IMR-90 (cell line): Measurements from ENCODE around the gene CDC42EP5. TPM values are rescaled to one million over a fixed set of nuclear protein-coding genes. Genes with fewer than 3 reads are reported as not detected.

Experiments
- ATAC-seq: fragments of 200-7000 bp; cut with Tn5 transposase; 2 replicates; pipeline ENCODE4 v1.9.1; 2020; ENCODE audit warnings: low read depth, mild to moderate bottlenecking, moderate library complexity
- BruUV-seq: library from RNA; stranded (reverse); fragments of 400-500 nt; replicated peaks from 2 replicates; lab custom pipeline; 2021; lab: Mats Ljungman, UMichigan
- CTCF ChIA-PET: fragments of 300-600 bp; formaldehyde crosslinking; extraction: SDS; loops from one replicate; lab custom pipeline; 2021; ENCODE audit warnings: antibody characterized with exemption; lab: Yijun Ruan, JAX
- POLR2A ChIA-PET: fragments of 300-600 bp; sonication (Branson Sonifier 250); formaldehyde crosslinking; loops from one replicate; lab custom pipeline; 2022; ENCODE audit warnings: antibody characterized with exemption; ENCODE audit not compliant: unreplicated experiment; lab: Charles Lee
- DNase-seq: peaks from one replicate; pipeline ENCODE4 v3.0.0; 2013
- H2AFZ ChIP-seq: replicated peaks from 2 replicates; pipeline ENCODE3; 2013; ENCODE audit warnings: low read length, mild to moderate bottlenecking; ENCODE audit not compliant: poor library complexity
- H2AK5ac ChIP-seq: 2 replicates; pipeline ENCODE4 v1.6.1; 2013; ENCODE audit warnings: low read depth, low read length, inconsistent platforms
- H2AK9ac ChIP-seq: replicated peaks from 2 replicates; pipeline ENCODE3; 2013; ENCODE audit warnings: mild to moderate bottlenecking, low read depth, low read length, moderate library complexity; ENCODE audit not compliant: poor library complexity
- H2BK120ac ChIP-seq: 2 replicates; pipeline ENCODE4 v1.6.1; 2013; ENCODE audit warnings: low read depth, low read length, inconsistent platforms
- H2BK15ac ChIP-seq: 3 replicates; pipeline ENCODE4 v1.6.1; 2013; ENCODE audit warnings: low read depth, low read length, inconsistent platforms
- H2BK20ac ChIP-seq: 2 replicates; pipeline ENCODE4 v1.6.1; 2013; ENCODE audit warnings: low read depth, mild to moderate bottlenecking, inconsistent platforms, low read length, moderate library complexity
- H2BK5ac ChIP-seq: 2 replicates; pipeline ENCODE4 v1.6.1; 2013; ENCODE audit warnings: mild to moderate bottlenecking, low read depth, low read length, inconsistent platforms; ENCODE audit not compliant: poor library complexity, severe bottlenecking
- H3K14ac ChIP-seq: replicated peaks from 2 replicates; pipeline ENCODE4 v1.6.1; 2013; ENCODE audit warnings: low read depth, low read length, inconsistent platforms
- H3K18ac ChIP-seq: 2 replicates; pipeline ENCODE4 v1.6.1; 2013; ENCODE audit warnings: low read depth, low read length, control low read depth
- H3K23ac ChIP-seq: 2 replicates; pipeline ENCODE4 v1.6.1; 2013; ENCODE audit warnings: low read depth, low read length, inconsistent platforms
- H3K27ac ChIP-seq: 2 replicates; pipeline ENCODE4 v1.5.1; 2013; ENCODE audit warnings: mild to moderate bottlenecking, control low read depth, low read length; ENCODE audit not compliant: insufficient read depth
- H3K27me3 ChIP-seq: 2 replicates; pipeline ENCODE4 v1.6.1; 2013; ENCODE audit warnings: low read length; ENCODE audit not compliant: control insufficient read depth, insufficient read depth
- H3K36me3 ChIP-seq: 2 replicates; pipeline ENCODE4 v1.6.1; 2013; ENCODE audit warnings: low read length, mixed read lengths; ENCODE audit not compliant: control insufficient read depth, insufficient read depth
- H3K4ac ChIP-seq: 2 replicates; pipeline ENCODE4 v1.6.1; 2013; ENCODE audit warnings: low read depth, low read length, inconsistent platforms
- H3K4me1 ChIP-seq: 2 replicates; pipeline ENCODE4 v1.6.1; 2013; ENCODE audit warnings: low read length, mixed read lengths; ENCODE audit not compliant: control insufficient read depth, insufficient read depth
- H3K4me2 ChIP-seq: 2 replicates; pipeline ENCODE4 v1.6.1; 2013; ENCODE audit warnings: low read depth, mild to moderate bottlenecking, control low read depth, low read length, moderate library complexity
- H3K4me3 ChIP-seq: 2 replicates; pipeline ENCODE4 v1.5.1; 2013; ENCODE audit warnings: low read depth, mild to moderate bottlenecking, control low read depth, low read length, moderate library complexity; ENCODE audit not compliant: insufficient read depth
- H3K56ac ChIP-seq: 2 replicates; pipeline ENCODE4 v1.6.1; 2013; ENCODE audit warnings: low read length, inconsistent platforms; ENCODE audit not compliant: insufficient read depth; ENCODE audit errors: extremely low read depth
- H3K79me1 ChIP-seq, 2 experiments: 2 replicates each; pipeline ENCODE4 v1.6.1; 2013; ENCODE audit warnings: low read length in 2 of 2, inconsistent platforms in 1 of 2, low read depth in 1 of 2
- H3K9ac ChIP-seq: 2 replicates; pipeline ENCODE4 v1.6.1; 2013; ENCODE audit warnings: low read depth, low read length, control low read depth
- H3K9me1 ChIP-seq: 2 replicates; pipeline ENCODE4 v1.6.1; 2013; ENCODE audit warnings: low read length, inconsistent platforms; ENCODE audit not compliant: insufficient read depth
- H3K9me3 ChIP-seq: 2 replicates; pipeline ENCODE4 v1.6.1; 2013; ENCODE audit warnings: low read length; ENCODE audit not compliant: control insufficient read depth, insufficient read depth
- H4K20me1 ChIP-seq: 2 replicates; pipeline ENCODE4 v1.6.1; 2013; ENCODE audit warnings: low read length, inconsistent platforms; ENCODE audit not compliant: insufficient read depth
- H4K5ac ChIP-seq: 2 replicates; pipeline ENCODE4 v1.6.1; 2013; ENCODE audit warnings: mild to moderate bottlenecking, low read depth, low read length, control low read depth
- H4K8ac ChIP-seq, 2 experiments: 2 replicates each; pipeline ENCODE4 v1.6.1; 2013; ENCODE audit warnings: low read depth in 2 of 2, low read length in 2 of 2, control low read depth in 1 of 2, inconsistent platforms in 1 of 2
- H4K91ac ChIP-seq: 2 replicates; pipeline ENCODE4 v1.6.1; 2013; ENCODE audit warnings: low read depth, low read length, inconsistent platforms; ENCODE audit not compliant: insufficient read depth
- CHD1 ChIP-seq: IDR thresholded peaks from 2 replicates; pipeline ENCODE4 v1.6.1; 2012; ENCODE audit warnings: low read depth, low read length, improper control_type of control experiment
- FOS ChIP-seq: fragments of 150-350 bp; IDR thresholded peaks from 2 replicates; pipeline ENCODE4 v1.6.1; 2016; ENCODE audit warnings: low read depth, low read length
- MAFK ChIP-seq: IDR thresholded peaks from 2 replicates; pipeline ENCODE4 v1.6.1; 2012; ENCODE audit warnings: low read depth, low read length, improper control_type of control experiment
- MXI1 ChIP-seq: IDR thresholded peaks from 2 replicates; pipeline ENCODE4 v1.6.1; 2012; ENCODE audit warnings: low read depth, mild to moderate bottlenecking, low read length, moderate library complexity, borderline replicate concordance
- NFE2L2 ChIP-seq: fragments of 150-350 bp; IDR thresholded peaks from 2 replicates; pipeline ENCODE4 v1.6.1; 2016; ENCODE audit warnings: low read depth, mild to moderate bottlenecking, low read length
- POLR2A ChIP-seq: IDR thresholded peaks from 2 replicates; pipeline ENCODE4 v1.6.1; 2012; ENCODE audit warnings: mild to moderate bottlenecking, low read depth, low read length
- SMC3 ChIP-seq: fragments of 150-350 bp; IDR thresholded peaks from 2 replicates; pipeline ENCODE4 v1.6.1; 2016; ENCODE audit warnings: low read depth, mild to moderate bottlenecking, antibody characterized with exemption, low read length, moderate library complexity
- WGBS, 2 experiments: methylation state at CpG; one replicate each; pipeline versions ENCODE4 v1.1.5 to v1.1.7; 2013; ENCODE audit warnings: missing lambda C conversion rate in 2 of 2; ENCODE audit not compliant: insufficient read length in 1 of 2; ENCODE audit errors: extremely low coverage in 2 of 2; 5-methylcytosine and 5-hydroxymethylcytosine counted together
- dilution Hi-C: fragments of 300-500 bp; cut with HindIII; formaldehyde crosslinking; loops from one replicate; pipeline ENCODE4 v1.14.3; 2018; ENCODE audit warnings: low sequenced_read_pairs; ENCODE audit not compliant: unreplicated experiment
- in situ Hi-C: fragments of 300-500 bp; cut with MboI; formaldehyde crosslinking; loops from 3 replicates; pipeline ENCODE4 v1.14.3; 2019; ENCODE audit warnings: low sequenced_read_pairs, inconsistent platforms, mixed read lengths
- intact Hi-C: fragments of 100-400 bp; cut with micrococcal nuclease; formaldehyde crosslinking; loops from 2 replicates; pipeline ENCODE4 v1.10.0; 2022
- polyA plus RNA-seq, 3 experiments: library from polyadenylated mRNA; depleted of rRNA; stranded (reverse); fragments of >200 nt; gene quantifications; 2 replicates each; pipeline ENCODE4 v1.2.3, GENCODE V29; 2012; ENCODE audit warnings: low replicate concordance in 1 of 3
- total RNA-seq: library from RNA; depleted of rRNA; stranded (reverse); fragments of >200 nt; gene quantifications from 2 replicates; pipeline ENCODE4 v1.2.3, GENCODE V29; 2012
- TF ChIP-seq, protein P1 (sequence below): conservative IDR thresholded peaks from 2 replicates; pipeline ENCODE4 v1.5.1; 2012; ENCODE audit warnings: mild to moderate bottlenecking, low read depth, low read length, improper control_type of control experiment
- TF ChIP-seq, protein P2 (sequence below): fragments of 150-350 bp; IDR thresholded peaks from 2 replicates; pipeline ENCODE4 v1.6.1; 2016; ENCODE audit warnings: low read depth, mild to moderate bottlenecking, low read length, moderate library complexity, borderline replicate concordance

CDC42EP5 gene
- total and polyA plus RNA-seq, 2 of the 4 experiments (the other 2 are of a cell fraction): 7.2 to 25.3 TPM

DNA sequence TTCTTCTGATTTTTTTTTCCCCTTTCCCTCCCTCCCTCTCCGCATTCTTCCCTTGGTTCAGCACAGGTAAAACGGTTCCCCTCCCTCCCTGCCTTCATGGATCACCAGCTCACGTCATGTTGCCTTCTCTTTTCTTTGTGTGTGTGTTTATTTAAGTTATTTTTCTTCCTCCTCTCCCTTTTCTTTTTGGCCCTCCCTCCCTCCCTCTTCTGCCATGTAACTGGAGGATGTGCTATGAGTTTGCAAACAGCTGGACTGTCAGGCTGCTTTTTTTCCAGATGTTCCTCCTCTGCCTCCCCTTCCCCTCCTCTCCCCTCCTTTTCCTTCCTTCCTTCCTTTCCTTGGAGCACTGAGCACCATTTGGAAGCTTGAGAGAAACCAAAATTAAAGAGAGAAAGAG is 11.5 kb downstream of the CDC42EP5 start (continued):
- no peak for TF ChIP-seq MXI1

DNA sequence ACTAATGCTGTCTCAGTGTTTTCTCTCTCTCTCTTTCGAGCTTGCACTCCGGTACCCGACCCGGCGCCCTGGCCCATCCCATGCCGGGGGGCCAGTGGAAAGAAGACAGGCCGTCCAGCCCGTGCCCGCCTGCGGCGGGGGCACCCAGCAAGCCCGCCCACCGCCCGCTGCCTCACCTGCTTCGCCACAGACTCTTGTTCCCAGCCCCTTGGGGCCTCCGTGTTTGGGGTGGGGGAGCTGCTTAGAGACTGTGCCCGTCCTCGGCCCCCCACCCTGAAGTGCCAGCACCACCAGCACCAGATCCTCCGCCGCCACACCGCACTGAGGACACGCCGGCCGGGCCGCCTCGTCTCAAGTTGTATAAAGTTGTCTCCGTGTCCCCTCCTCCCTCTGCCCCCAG is 11.9 kb downstream of the CDC42EP5 start:
- POLR2A ChIA-PET: interaction anchor here (1.0 kb wide), 1 partner anchor 12 kb away, joined by 3 read pairs; the partner anchor contains the start of gene LENG8
- H2BK15ac ChIP-seq: no peak overlapping the region
- H3K4me1 ChIP-seq: peaks cover 18% of the 10 kb centered on the region
- H3K9ac ChIP-seq: peak overlapping the region; percentile 18; the same call in 1 of the 2 replicates
- H2AFZ ChIP-seq: no peak overlapping the region
- TF ChIP-seq POLR2A (no peak), FOS (no peak), SMC3 (no peak), MAFK (no peak), CHD1 (no peak), NFE2L2 (no peak)
- TF ChIP-seq, protein P1, sequence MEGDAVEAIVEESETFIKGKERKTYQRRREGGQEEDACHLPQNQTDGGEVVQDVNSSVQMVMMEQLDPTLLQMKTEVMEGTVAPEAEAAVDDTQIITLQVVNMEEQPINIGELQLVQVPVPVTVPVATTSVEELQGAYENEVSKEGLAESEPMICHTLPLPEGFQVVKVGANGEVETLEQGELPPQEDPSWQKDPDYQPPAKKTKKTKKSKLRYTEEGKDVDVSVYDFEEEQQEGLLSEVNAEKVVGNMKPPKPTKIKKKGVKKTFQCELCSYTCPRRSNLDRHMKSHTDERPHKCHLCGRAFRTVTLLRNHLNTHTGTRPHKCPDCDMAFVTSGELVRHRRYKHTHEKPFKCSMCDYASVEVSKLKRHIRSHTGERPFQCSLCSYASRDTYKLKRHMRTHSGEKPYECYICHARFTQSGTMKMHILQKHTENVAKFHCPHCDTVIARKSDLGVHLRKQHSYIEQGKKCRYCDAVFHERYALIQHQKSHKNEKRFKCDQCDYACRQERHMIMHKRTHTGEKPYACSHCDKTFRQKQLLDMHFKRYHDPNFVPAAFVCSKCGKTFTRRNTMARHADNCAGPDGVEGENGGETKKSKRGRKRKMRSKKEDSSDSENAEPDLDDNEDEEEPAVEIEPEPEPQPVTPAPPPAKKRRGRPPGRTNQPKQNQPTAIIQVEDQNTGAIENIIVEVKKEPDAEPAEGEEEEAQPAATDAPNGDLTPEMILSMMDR: no peak
- TF ChIP-seq, protein P2, sequence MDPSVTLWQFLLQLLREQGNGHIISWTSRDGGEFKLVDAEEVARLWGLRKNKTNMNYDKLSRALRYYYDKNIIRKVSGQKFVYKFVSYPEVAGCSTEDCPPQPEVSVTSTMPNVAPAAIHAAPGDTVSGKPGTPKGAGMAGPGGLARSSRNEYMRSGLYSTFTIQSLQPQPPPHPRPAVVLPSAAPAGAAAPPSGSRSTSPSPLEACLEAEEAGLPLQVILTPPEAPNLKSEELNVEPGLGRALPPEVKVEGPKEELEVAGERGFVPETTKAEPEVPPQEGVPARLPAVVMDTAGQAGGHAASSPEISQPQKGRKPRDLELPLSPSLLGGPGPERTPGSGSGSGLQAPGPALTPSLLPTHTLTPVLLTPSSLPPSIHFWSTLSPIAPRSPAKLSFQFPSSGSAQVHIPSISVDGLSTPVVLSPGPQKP: no peak
- H4K5ac ChIP-seq: peak overlapping the region; percentile 8; the same call in 1 of the 2 replicates
- no peak overlapping the region for H2BK5ac ChIP-seq
- H4K20me1 ChIP-seq: peaks cover 50% of the 10 kb centered on the region
- peaks cover 59% of the 10 kb centered on the region for H3K36me3 ChIP-seq
- dilution Hi-C loops: no loop called here
- in situ Hi-C loops: loop anchor here (25.0 kb wide), 4 partner anchors 349 to 1676 kb away; partner anchors contain the start of genes NAT14, NDUFA3, OSCAR and PRPF31
- H3K14ac ChIP-seq: no peak overlapping the region
- H3K18ac ChIP-seq: peak overlapping the region; percentile 22; the same call in 1 of the 2 replicates
- H2AK5ac ChIP-seq: no peak overlapping the region; the same call in 1 of the 2 replicates
- ATAC-seq (no peak), DNase-seq (no peak)
- H2AK9ac ChIP-seq: peak overlapping the region; percentile 60
- peaks cover 11 to 41% of the 10 kb centered on the region in 2 experiments; a peak in 3 of 4 replicates for H3K79me1 ChIP-seq
- no peak overlapping the region for H4K91ac ChIP-seq
- no peak overlapping the region for H2BK120ac ChIP-seq
- no peak overlapping the region for H3K23ac ChIP-seq
- no peak overlapping the region for H2BK20ac ChIP-seq
- H3K27ac ChIP-seq: peak overlapping the region; percentile 85; the same call in 1 of the 2 replicates
- H3K9me3 ChIP-seq: no peaks in the 10 kb centered on the region
- H4K8ac ChIP-seq: no peak overlapping the region
- H3K56ac ChIP-seq: no peak overlapping the region
- H3K4ac ChIP-seq: 0 out of 2 replicates have a peak overlapping the region, but pooled peaks have one; percentile 46
- WGBS, 2 experiments: no CpG with 5 or more reads among the region's 27 CpGs
- H3K27me3 ChIP-seq: no peaks in the 10 kb centered on the region
- intact Hi-C loops: loop anchor here (1.0 to 10.0 kb wide), 2 partner anchors 12 to 624 kb away; partner anchors contain the start of gene LENG8
- H3K4me3 ChIP-seq: no peak overlapping the region
- CTCF ChIA-PET: no interaction called here
- peak overlapping the region; percentile 48; the same call in 1 of the 2 replicates for H3K4me2 ChIP-seq
- H3K9me1 ChIP-seq: peaks cover 6% of the 10 kb centered on the region; the same call in 1 of the 2 replicates
- BruUV-seq: TSS peak; percentile 61
